Retinal pigment epithelial cell (primary cell): ENCODE results near the gene ALDH1L2.

Experiments
- DNase-seq: peaks from one replicate; pipeline ENCODE4 v3.0.0-alpha.2; 2010; ENCODE audit warnings: low read depth
- H3K4me3 ChIP-seq: 2 replicates; pipeline ENCODE4 v1.5.1; 2011; ENCODE audit warnings: mild to moderate bottlenecking, low read length, control low read depth, moderate library complexity
- CTCF ChIP-seq: conservative IDR thresholded peaks from 2 replicates; pipeline ENCODE4 v1.5.1; 2011; ENCODE audit warnings: low read depth, low read length, control low read depth, inconsistent platforms

The ALDH1L2 gene

GRCh38 chr12:105024928-105025327, 59.3 kb downstream of the ALDH1L2 start:
- H3K4me3 ChIP-seq, result no peak overlapping the region
- TF ChIP-seq CTCF, result no peak

GRCh38 chr12:105020241-105020962, 63.9 kb downstream of the ALDH1L2 start:
- no peak for TF ChIP-seq CTCF
- no peak for DNase-seq
- no peak overlapping the region for H3K4me3 ChIP-seq

More at GRCh38 chr12:105024928-105025327, 59.3 kb downstream of the ALDH1L2 start:
- no peak for DNase-seq

- no peak overlapping the region for H3K4me3 ChIP-seq
- no peak for TF ChIP-seq CTCF
- no peak for DNase-seq
These were observed 65.5 kb downstream of the ALDH1L2 start for GRCh38 chr12:105018776-105019175.

GRCh38 chr12:105018012-105018411, 66.2 kb downstream of the ALDH1L2 start:
- TF ChIP-seq CTCF, result no peak
- H3K4me3 ChIP-seq, result no peak overlapping the region
- no peak for DNase-seq

- no peak for TF ChIP-seq CTCF
- no peak overlapping the region for H3K4me3 ChIP-seq
- no peak for DNase-seq
These were observed 68.7 kb downstream of the ALDH1L2 start for GRCh38 chr12:105015543-105015942.

GRCh38 chr12:105014603-105015002, 69.7 kb downstream of the ALDH1L2 start:
- TF ChIP-seq CTCF, result no peak
- no peak overlapping the region for H3K4me3 ChIP-seq
- DNase-seq, result no peak

GRCh38 chr12:105013892-105014291, 70.4 kb downstream of the ALDH1L2 start:
- DNase-seq, result peak; percentile 21
- H3K4me3 ChIP-seq, result no peak overlapping the region
- no peak for TF ChIP-seq CTCF
